HepG2 (cell line): ENCODE results near the gene ERMP1. TPM values are rescaled to one million over a fixed set of nuclear protein-coding genes. Genes with fewer than 3 reads are reported as not detected.

Experiments used
- ARNT ChIP-seq: fragments of 450-650 bp; IDR thresholded peaks from 2 replicates; pipeline ENCODE4 v1.6.1; 2017
- ARNTL ChIP-seq: sonication (generic); formaldehyde crosslinking; IDR thresholded peaks from 2 replicates; pipeline ENCODE4 v1.4.0; 2020; ENCODE audit warnings: mild to moderate bottlenecking, missing genetic modification reagents
- CREM ChIP-seq, 2 experiments: sonication (generic) in 1 of 2; formaldehyde crosslinking in 1 of 2; IDR thresholded peaks; 2 replicates each; pipeline versions ENCODE4 v1.4.0 to v1.6.1; 2016 to 2020; ENCODE audit warnings: antibody characterized with exemption in 1 of 2, mild to moderate bottlenecking in 1 of 2, missing genetic modification reagents in 1 of 2
- FLYWCH1 ChIP-seq: sonication (generic); formaldehyde crosslinking; IDR thresholded peaks from 2 replicates; pipeline ENCODE4 v1.8.1; 2023; ENCODE audit warnings: mild to moderate bottlenecking, missing genetic modification reagents
- FOXA3 ChIP-seq: IDR thresholded peaks from 2 replicates; pipeline ENCODE4 v1.6.1; 2016; ENCODE audit warnings: missing genetic modification reagents, missing compliant biosample characterization
- FOXM1 ChIP-seq: sonication (generic); formaldehyde crosslinking; IDR thresholded peaks from 2 replicates; pipeline ENCODE4 v1.5.0; 2020; ENCODE audit warnings: missing genetic modification reagents
- GLI4 ChIP-seq: sonication (generic); formaldehyde crosslinking; IDR thresholded peaks from 2 replicates; pipeline ENCODE4 v1.5.1; 2020; ENCODE audit warnings: missing genetic modification reagents, mild to moderate bottlenecking, moderate library complexity, borderline replicate concordance
- HNF4A ChIP-seq: sonication (generic); formaldehyde crosslinking; IDR thresholded peaks from 2 replicates; pipeline ENCODE4 v1.4.0; 2020; ENCODE audit warnings: missing genetic modification reagents
- IKZF1 ChIP-seq: fragments of 450-650 bp; IDR thresholded peaks from 2 replicates; pipeline ENCODE4 v1.7.1; 2016
- NAIF1 ChIP-seq: sonication (generic); formaldehyde crosslinking; IDR thresholded peaks from 2 replicates; pipeline ENCODE4 v1.5.0; 2020; ENCODE audit warnings: mild to moderate bottlenecking, missing genetic modification reagents, borderline replicate concordance
- SRY ChIP-seq: sonication (generic); formaldehyde crosslinking; IDR thresholded peaks from 2 replicates; pipeline ENCODE4 v1.8.0; 2022; ENCODE audit warnings: mild to moderate bottlenecking, missing genetic modification reagents
- STAT5B ChIP-seq: sonication (generic); formaldehyde crosslinking; IDR thresholded peaks from 2 replicates; pipeline ENCODE4 v1.4.0; 2020; ENCODE audit warnings: missing genetic modification reagents
- TBP ChIP-seq: sonication (generic); formaldehyde crosslinking; IDR thresholded peaks from 2 replicates; pipeline ENCODE4 v1.5.0; 2020; ENCODE audit warnings: missing genetic modification reagents
- TBX3 ChIP-seq: fragments of 450-650 bp; IDR thresholded peaks from 2 replicates; pipeline ENCODE4 v1.6.1; 2017; ENCODE audit warnings: antibody characterized with exemption, mild to moderate bottlenecking, inconsistent platforms, borderline replicate concordance
- TEAD3 ChIP-seq: optimal IDR thresholded peaks from 2 replicates; pipeline ENCODE3; 2016; ENCODE audit warnings: borderline replicate concordance
- ZFAT ChIP-seq: sonication (generic); formaldehyde crosslinking; conservative IDR thresholded peaks from 2 replicates; pipeline ENCODE4 v1.8.1; 2023; ENCODE audit warnings: missing genetic modification reagents, inconsistent platforms
- ZNF160 ChIP-seq: sonication (generic); formaldehyde crosslinking; IDR thresholded peaks from 2 replicates; pipeline ENCODE4 v1.8.0; 2022; ENCODE audit warnings: mild to moderate bottlenecking, inconsistent platforms, missing genetic modification reagents
- ZNF180 ChIP-seq: sonication (generic); formaldehyde crosslinking; IDR thresholded peaks from 2 replicates; pipeline ENCODE4 v1.4.0; 2020; ENCODE audit warnings: low read depth, missing genetic modification reagents, borderline replicate concordance
- ZNF260 ChIP-seq: sonication (generic); formaldehyde crosslinking; IDR thresholded peaks from 2 replicates; pipeline ENCODE4 v1.4.0; 2020; ENCODE audit warnings: missing genetic modification reagents, low read depth, mild to moderate bottlenecking, borderline replicate concordance
- ZNF274 ChIP-seq: sonication (generic); formaldehyde crosslinking; IDR thresholded peaks from 2 replicates; pipeline ENCODE4 v1.5.1; 2020; ENCODE audit warnings: mild to moderate bottlenecking, missing genetic modification reagents
- ZNF275 ChIP-seq: sonication (generic); formaldehyde crosslinking; IDR thresholded peaks from 2 replicates; pipeline ENCODE4 v1.8.0; 2022; ENCODE audit warnings: missing genetic modification reagents, mild to moderate bottlenecking, inconsistent platforms, borderline replicate concordance
- ZNF331 ChIP-seq: sonication (generic); formaldehyde crosslinking; IDR thresholded peaks from 2 replicates; pipeline ENCODE4 v1.4.0; 2020; ENCODE audit warnings: missing genetic modification reagents
- ZNF547 ChIP-seq: sonication (generic); formaldehyde crosslinking; IDR thresholded peaks from 2 replicates; pipeline ENCODE4 v1.5.1; 2020; ENCODE audit warnings: mild to moderate bottlenecking, missing genetic modification reagents
- ZNF616 ChIP-seq: sonication (generic); formaldehyde crosslinking; IDR thresholded peaks from 2 replicates; pipeline ENCODE4 v1.5.0; 2020; ENCODE audit warnings: low read depth, mild to moderate bottlenecking, missing genetic modification reagents
- ZNF672 ChIP-seq: sonication (generic); formaldehyde crosslinking; IDR thresholded peaks from 2 replicates; pipeline ENCODE4 v1.8.1; 2022; ENCODE audit warnings: missing genetic modification reagents
- polyA plus RNA-seq, 8 experiments: library from polyadenylated mRNA; depleted of rRNA in 3 of 8; stranded (reverse) in 7 of 8; unstranded in 1 of 8; fragments of >200 nt; fragmentation: Illumina TruSeq in 4 of 8; extraction: Trizol in 4 of 8; gene quantifications; 2 replicates each; pipeline versions ENCODE4 v1.2.1 to v1.2.3, GENCODE V29; 2011 to 2016; ENCODE audit warnings: low read depth in 4 of 8, missing spikeins in 1 of 8, mixed read lengths in 1 of 8; ENCODE audit not compliant: insufficient read depth in 1 of 8
- total RNA-seq, 5 experiments: library from RNA; depleted of rRNA; stranded (reverse); fragments of >200 nt; fragmentation: Illumina TruSeq; extraction: Trizol; gene quantifications; 2 replicates each; pipeline ENCODE4 v1.2.3, GENCODE V29; 2016; ENCODE audit warnings: low read depth in 1 of 5
- TF ChIP-seq, protein P1 (sequence below), 2 experiments: sonication (generic) in 1 of 2; formaldehyde crosslinking in 1 of 2; IDR thresholded peaks; 2 replicates each; pipeline versions ENCODE4 v1.5.1 to v1.6.1; 2011 to 2020; ENCODE audit warnings: borderline replicate concordance in 1 of 2, low read depth in 1 of 2, low read length in 1 of 2, mild to moderate bottlenecking in 1 of 2, missing genetic modification reagents in 1 of 2, moderate library complexity in 1 of 2

ERMP1 gene
- total and polyA plus RNA-seq, 2 of the 13 experiments (the other 11 are each of a cell fraction or from before 2014, with no cell fraction given): 40.9 to 65.4 TPM

DNA sequence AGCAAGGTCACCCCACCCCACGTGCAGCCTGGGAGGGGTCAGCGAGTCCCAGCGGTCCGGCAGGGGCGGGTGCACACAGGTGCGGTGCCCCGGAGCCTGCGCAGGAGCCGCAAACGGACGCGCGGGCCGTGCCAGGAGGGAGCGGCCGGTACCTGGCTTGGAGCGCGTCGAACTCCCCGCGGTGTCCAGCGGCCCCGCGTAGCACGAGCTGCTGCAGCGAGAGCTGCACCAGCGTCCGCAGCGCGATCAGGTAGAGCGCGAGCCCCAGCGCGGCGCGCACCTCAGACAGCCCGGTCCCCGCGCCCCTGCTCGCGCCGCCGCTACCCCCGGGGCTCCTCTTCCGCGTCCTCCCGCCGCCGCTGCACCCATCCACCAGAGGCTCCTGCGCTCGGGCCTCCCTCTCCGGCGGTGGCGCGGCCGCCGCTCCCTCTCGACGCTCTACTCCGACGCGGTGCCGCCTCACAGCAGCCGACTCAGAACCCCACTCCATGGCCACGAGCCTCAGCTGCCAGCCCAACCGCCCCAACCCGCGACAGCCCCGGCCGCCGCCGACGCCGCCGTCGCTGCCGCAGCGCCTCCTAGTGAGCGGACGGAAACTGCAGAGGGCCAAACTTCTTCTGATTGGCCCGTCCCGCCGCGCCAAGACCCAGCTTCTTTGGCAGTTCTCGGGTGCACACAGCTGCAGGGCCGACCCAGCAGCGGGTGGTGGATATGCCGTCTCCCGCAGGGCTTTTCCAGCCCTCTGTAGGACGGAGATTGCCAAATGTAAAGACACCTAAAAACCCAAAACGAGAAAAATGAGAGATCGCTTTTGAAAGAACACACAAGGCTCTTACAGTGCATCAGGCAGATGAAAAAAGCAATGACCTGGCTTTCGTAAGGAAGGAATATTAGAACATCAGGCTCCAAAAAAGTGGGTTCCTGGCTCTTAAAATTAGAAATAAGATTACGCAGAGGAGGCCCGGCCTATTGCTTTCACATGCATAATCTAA, at the start of gene ERMP1 (continued):
- TF ChIP-seq, protein P1, sequence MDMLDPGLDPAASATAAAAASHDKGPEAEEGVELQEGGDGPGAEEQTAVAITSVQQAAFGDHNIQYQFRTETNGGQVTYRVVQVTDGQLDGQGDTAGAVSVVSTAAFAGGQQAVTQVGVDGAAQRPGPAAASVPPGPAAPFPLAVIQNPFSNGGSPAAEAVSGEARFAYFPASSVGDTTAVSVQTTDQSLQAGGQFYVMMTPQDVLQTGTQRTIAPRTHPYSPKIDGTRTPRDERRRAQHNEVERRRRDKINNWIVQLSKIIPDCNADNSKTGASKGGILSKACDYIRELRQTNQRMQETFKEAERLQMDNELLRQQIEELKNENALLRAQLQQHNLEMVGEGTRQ (IDR thresholded peaks at IDR 0.05; ENCODE audit: low read depth, low read length): peak; percentile 15; the same call in 1 of the 2 replicates
- TF ChIP-seq, protein P1 (CRISPR knock-in tag; IDR thresholded peaks at IDR 0.05; ENCODE audit: borderline replicate concordance): no peak; the same call in 1 of the 2 replicates
- TF ChIP-seq GLI4 (CRISPR knock-in tag): peak; percentile 97
- TF ChIP-seq ARNTL (CRISPR knock-in tag): no peak
- 0 out of 2 replicates have a peak, but pooled peaks have one; percentile 49 for TF ChIP-seq ZNF616
- TF ChIP-seq TEAD3: peak; percentile 33
- TF ChIP-seq IKZF1: no peak
- TF ChIP-seq ZNF260 (CRISPR knock-in tag): no peak
- TF ChIP-seq FOXA3: peak; percentile 57; the same call in 1 of the 2 replicates
- TF ChIP-seq STAT5B: no peak
- peak; percentile 97 for TF ChIP-seq ZNF275 (CRISPR knock-in tag)
- no peak for TF ChIP-seq TBX3
- TF ChIP-seq SRY (CRISPR knock-in tag): peak; percentile 57
- TF ChIP-seq FOXM1: 0 out of 2 replicates have a peak, but pooled peaks have one; percentile 45
- TF ChIP-seq HNF4A (CRISPR knock-in tag): peak; percentile 35
- peak; percentile 72 for TF ChIP-seq ZNF331 (CRISPR knock-in tag)
- TF ChIP-seq ZNF672 (CRISPR knock-in tag): no peak
- peak; percentile 31; the same call in 1 of the 2 replicates for TF ChIP-seq ZNF274 (CRISPR knock-in tag)
- TF ChIP-seq ARNT: no peak
- peak; percentile 72; the same call in 1 of the 2 replicates for TF ChIP-seq ZNF180
- peak; percentile 88 for TF ChIP-seq ZNF547 (CRISPR knock-in tag)
- TF ChIP-seq NAIF1 (CRISPR knock-in tag): peak; percentile 93; the same call in 1 of the 2 replicates
- TF ChIP-seq FLYWCH1: 0 out of 2 replicates have a peak, but pooled peaks have one; percentile 85
- no peak for TF ChIP-seq CREM (IDR thresholded peaks at IDR 0.05)
- no peak for TF ChIP-seq CREM (CRISPR knock-in tag; IDR thresholded peaks at IDR 0.05)
- peak; percentile 84 for TF ChIP-seq ZFAT (CRISPR knock-in tag)
- peak; percentile 70; the same call in 1 of the 2 replicates for TF ChIP-seq ZNF160 (CRISPR knock-in tag)
- TF ChIP-seq TBP (CRISPR knock-in tag): peak; percentile 92; the same call in 1 of the 2 replicates
